Lower lobe of right lung (tissue), 2 donors: ENCODE measurements around the gene HLA-DOA. TPM values are rescaled to one million over a fixed set of nuclear protein-coding genes. Genes with fewer than 3 reads are reported as not detected.

ENCODE experiments used
- ATAC-seq, 2 donors: fragments of 200-7000 bp; cut with Tn5 transposase; one replicate each; pipeline ENCODE4 v1.9.1; 2020 to 2022; ENCODE audit warnings: mild to moderate bottlenecking in 2 of 2, moderate library complexity in 2 of 2
- DNase-seq: peaks from one replicate; pipeline ENCODE4 v3.0.0-alpha.2; 2020
- H3K27ac ChIP-seq: fragments of 200-600 bp; one replicate; pipeline ENCODE4 v1.8.0; 2022
- H3K27me3 ChIP-seq: fragments of 200-600 bp; one replicate; pipeline ENCODE4 v1.8.0; 2022; ENCODE audit warnings: low read depth
- H3K36me3 ChIP-seq: fragments of 200-600 bp; one replicate; pipeline ENCODE4 v1.8.0; 2022; ENCODE audit warnings: mild to moderate bottlenecking
- H3K4me1 ChIP-seq: fragments of 200-600 bp; one replicate; pipeline ENCODE4 v1.8.0; 2022
- H3K4me3 ChIP-seq: fragments of 200-600 bp; one replicate; pipeline ENCODE4 v1.8.0; 2022; ENCODE audit warnings: mild to moderate bottlenecking
- H3K9me3 ChIP-seq: fragments of 200-600 bp; one replicate; pipeline ENCODE4 v1.8.0; 2022
- CTCF ChIP-seq: fragments of 200-600 bp; IDR thresholded peaks from one replicate; pipeline ENCODE4 v1.8.0; 2022; ENCODE audit warnings: antibody characterized with exemption, mild to moderate bottlenecking
- intact Hi-C: fragments of 100-400 bp; cut with DNase I; formaldehyde crosslinking; loops from one replicate; pipeline ENCODE4 v1.11.0; 2022
- total RNA-seq: library from RNA; stranded (reverse); fragmentation: NEBNext Ultra II Directional; extraction: Animal tissue kit (Norgen Biotek cat#: 25700); gene quantifications from one replicate; pipeline ENCODE4 v1.2.1, GENCODE V29; 2021
- donor health status: DM: no; HTN: yes; CAD: no; lungs with severe emphysema.

Gene HLA-DOA
- total RNA-seq, 1 donor from 2014 or later: 31.2 TPM

- no peaks in the 10 kb centered on the region for H3K27me3 ChIP-seq
Observed at GRCh38 chr6:33050014-33050810, 40.8 kb upstream of the HLA-DOA start.

GRCh38 chr6:33049323-33050013 is 40.1 kb upstream of the HLA-DOA start:
- peak; percentile 20 for TF ChIP-seq CTCF
- no peak for DNase-seq
- Histone ChIP-seq H3K9me3 (no peaks in the 10 kb centered on the region), H3K4me3 (no peak overlapping the region), H3K27ac (no peak overlapping the region), H3K4me1 (no peaks in the 10 kb centered on the region), H3K27me3 (no peaks in the 10 kb centered on the region), H3K36me3 (no peaks in the 10 kb centered on the region)
- no peak for ATAC-seq
- intact Hi-C loops: no loop called here

More at GRCh38 chr6:33050014-33050810, 40.8 kb upstream of the HLA-DOA start:
- Histone ChIP-seq H3K9me3 (no peaks in the 10 kb centered on the region), H3K27ac (no peak overlapping the region), H3K36me3 (no peaks in the 10 kb centered on the region), H3K4me1 (no peaks in the 10 kb centered on the region), H3K4me3 (no peak overlapping the region)
- no peak for TF ChIP-seq CTCF
- DNase-seq: no peak
- peak in 1 of 2 donors; percentile 32 for ATAC-seq
- intact Hi-C loops: no loop called here

GRCh38 chr6:33040157-33040556 is 30.8 kb upstream of the HLA-DOA start:
- Histone ChIP-seq H3K36me3 (no peaks in the 10 kb centered on the region), H3K4me1 (no peaks in the 10 kb centered on the region), H3K27ac (no peak overlapping the region), H3K27me3 (no peaks in the 10 kb centered on the region), H3K4me3 (no peak overlapping the region), H3K9me3 (no peaks in the 10 kb centered on the region)
- ATAC-seq (no peak), DNase-seq (no peak)
- intact Hi-C loops: no loop called here
- TF ChIP-seq CTCF: no peak

DNA sequence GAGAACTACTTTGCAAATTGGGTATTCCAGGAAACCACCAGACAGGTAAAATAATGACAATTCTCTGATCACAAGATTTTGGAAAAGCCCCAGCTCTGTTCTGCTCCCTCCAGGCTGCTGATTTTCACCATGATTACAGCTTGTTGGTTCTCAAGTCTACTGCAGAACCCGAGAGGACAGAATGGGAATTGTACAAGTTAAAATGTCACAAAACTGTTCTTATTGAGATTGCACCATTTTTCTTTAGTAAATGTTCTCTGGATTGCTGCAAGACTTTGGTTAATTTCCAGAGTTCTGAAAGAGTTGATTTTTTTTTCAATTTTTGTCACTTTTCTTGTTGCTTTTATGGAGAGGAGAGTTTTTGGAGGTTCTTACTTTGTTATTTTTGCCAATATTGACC is 27.1 kb upstream of the HLA-DOA start:
- no peaks in the 10 kb centered on the region for H3K9me3 ChIP-seq
- H3K27ac ChIP-seq: no peak overlapping the region
- TF ChIP-seq CTCF: no peak
- ATAC-seq: no peak
- intact Hi-C loops: no loop called here
- H3K36me3 ChIP-seq: no peaks in the 10 kb centered on the region
- H3K4me3 ChIP-seq: no peak overlapping the region
- no peak for DNase-seq
- no peaks in the 10 kb centered on the region for H3K27me3 ChIP-seq
- no peaks in the 10 kb centered on the region for H3K4me1 ChIP-seq

GRCh38 chr6:33034554-33034953 is 25.2 kb upstream of the HLA-DOA start:
- Histone ChIP-seq H3K27me3 (no peaks in the 10 kb centered on the region), H3K9me3 (no peaks in the 10 kb centered on the region), H3K4me3 (no peak overlapping the region), H3K4me1 (peaks cover 6% of the 10 kb centered on the region), H3K36me3 (no peaks in the 10 kb centered on the region), H3K27ac (no peak overlapping the region)
- no peak for ATAC-seq
- TF ChIP-seq CTCF: no peak
- no peak for DNase-seq
- intact Hi-C loops: no loop called here
